ENCODE data around the gene CEP55. TPM values are rescaled to one million over a fixed set of nuclear protein-coding genes. Genes with fewer than 3 reads are reported as not detected.
A peak's percentile ranks its signal among the peaks of the same experiment; 100 is the strongest.

The CEP55 gene
- total RNA-seq, 4 donors from 2014 or later, result 1.1 to 13.1 (median 4.3) TPM; not detected in 1

DNA sequence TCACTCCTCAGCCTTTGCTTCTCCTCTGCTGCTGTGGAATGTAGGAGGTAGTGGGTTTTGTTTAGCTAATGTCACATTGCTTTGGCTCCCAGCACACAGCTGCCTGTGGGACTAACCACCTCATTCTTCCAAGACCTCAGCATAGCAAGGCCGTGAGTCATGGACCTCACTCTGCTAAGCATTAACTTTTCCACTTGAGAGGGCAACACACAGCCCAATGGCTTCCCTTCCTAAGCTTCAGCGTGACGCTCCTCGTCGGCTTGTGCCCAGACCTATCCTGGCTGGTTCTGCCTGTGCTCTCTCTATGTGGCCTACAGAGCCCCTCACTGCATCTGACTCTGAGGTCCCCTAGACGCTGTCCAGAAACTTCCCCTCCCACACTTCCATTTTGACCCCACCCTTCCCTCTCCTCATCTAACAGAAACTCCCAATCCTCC is 37.6 kb upstream of the CEP55 start:
- intact Hi-C loops (cut with DNase I; ENCODE audit: low total_unique reads) (no loop called here), in situ Hi-C loops (cut with MboI; ENCODE audit: low pct_ligation_motif_present in 1 of 4, low pct_unique_long_range_greater_than_20kb in 1 of 4, low sequenced_read_pairs in 3 of 4) (no loop called here)
- Histone ChIP-seq H3K4me1 (peaks cover 16 to 52% (median 31%) of the 10 kb centered on the region in 4 donors), H3K27ac (peak overlapping the region; percentile 86 to 97 (median 94)), H3K4me3 (no peak overlapping the region), H3K9me3 (no peaks in the 10 kb centered on the region), H3K27me3 (no peaks in the 10 kb centered on the region), H3K36me3 (no peaks in the 10 kb centered on the region)
- WGBS, 2 donors (ENCODE audit: low coverage in 1 of 2), result 57 to 69% methylated on average over 1 to 6 of the region's 6 CpGs
- TF ChIP-seq, protein P1, sequence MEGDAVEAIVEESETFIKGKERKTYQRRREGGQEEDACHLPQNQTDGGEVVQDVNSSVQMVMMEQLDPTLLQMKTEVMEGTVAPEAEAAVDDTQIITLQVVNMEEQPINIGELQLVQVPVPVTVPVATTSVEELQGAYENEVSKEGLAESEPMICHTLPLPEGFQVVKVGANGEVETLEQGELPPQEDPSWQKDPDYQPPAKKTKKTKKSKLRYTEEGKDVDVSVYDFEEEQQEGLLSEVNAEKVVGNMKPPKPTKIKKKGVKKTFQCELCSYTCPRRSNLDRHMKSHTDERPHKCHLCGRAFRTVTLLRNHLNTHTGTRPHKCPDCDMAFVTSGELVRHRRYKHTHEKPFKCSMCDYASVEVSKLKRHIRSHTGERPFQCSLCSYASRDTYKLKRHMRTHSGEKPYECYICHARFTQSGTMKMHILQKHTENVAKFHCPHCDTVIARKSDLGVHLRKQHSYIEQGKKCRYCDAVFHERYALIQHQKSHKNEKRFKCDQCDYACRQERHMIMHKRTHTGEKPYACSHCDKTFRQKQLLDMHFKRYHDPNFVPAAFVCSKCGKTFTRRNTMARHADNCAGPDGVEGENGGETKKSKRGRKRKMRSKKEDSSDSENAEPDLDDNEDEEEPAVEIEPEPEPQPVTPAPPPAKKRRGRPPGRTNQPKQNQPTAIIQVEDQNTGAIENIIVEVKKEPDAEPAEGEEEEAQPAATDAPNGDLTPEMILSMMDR (IDR thresholded peaks at IDR 0.05), result no peak
- TF ChIP-seq POLR2AphosphoS5 (IDR thresholded peaks at IDR 0.05), result peak; percentile 74 to 82 (median 75)
- DNase-seq, result peak; percentile 63

DNA sequence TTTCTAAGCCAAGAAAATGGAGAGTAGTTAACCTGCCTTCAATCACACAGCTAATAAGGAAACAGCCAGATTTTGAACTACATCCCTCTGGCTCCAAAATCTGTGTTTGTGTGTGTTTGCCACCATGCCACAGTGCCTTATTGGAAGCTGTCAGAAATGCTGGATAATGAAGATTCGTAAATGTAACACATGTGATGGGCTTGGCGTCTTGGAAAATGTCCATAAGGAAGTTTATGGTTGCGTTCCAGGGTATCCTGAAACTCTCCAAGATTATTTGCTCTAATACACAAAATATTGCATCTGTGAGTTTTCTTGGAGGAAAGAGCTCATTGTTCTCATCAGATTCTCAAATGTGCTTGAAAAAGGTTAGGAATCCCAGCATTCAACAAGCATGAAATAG is 36.9 kb upstream of the CEP55 start:
- DNase-seq, result no peak
- WGBS, 2 donors (ENCODE audit: low coverage in 1 of 2), result 45% methylated on average over 3 of the region's 3 CpGs; no CpG with 5 or more reads in 1 of the 2 donors

DNA sequence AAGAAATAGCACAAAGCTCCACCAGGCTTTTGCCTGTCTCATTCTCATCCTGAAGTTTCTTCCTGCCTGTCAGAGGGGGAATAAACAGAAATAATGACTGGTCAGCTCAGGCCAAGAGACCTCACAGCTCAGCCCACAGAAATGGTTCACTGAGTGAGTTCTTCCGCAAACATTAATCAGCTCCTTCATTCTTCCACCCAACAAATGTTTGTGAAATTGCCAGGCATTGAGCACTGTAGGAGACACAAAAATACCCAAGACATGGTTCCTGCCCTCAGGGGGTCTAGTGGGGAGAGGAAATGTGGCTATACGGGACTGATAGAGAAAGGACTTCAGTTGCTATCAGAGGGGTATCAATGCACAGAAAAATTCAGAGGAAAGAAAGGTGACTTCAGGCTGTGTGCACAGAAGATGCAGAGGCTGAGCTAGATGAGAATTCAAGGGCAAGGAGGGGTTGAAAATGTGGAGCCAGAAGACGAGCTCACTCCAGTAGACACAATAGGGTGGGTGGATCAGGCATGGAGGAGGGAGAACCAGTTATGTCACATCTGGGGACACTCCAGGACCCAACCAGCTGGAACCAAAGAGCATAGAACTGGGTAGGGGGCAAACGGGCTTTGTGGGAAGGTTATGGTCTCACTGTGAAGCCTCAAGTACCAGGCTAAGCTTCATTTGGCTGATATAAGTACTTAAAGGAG is 35.2 kb upstream of the CEP55 start:
- DNase-seq, result no peak
- Histone ChIP-seq H3K4me1 (peaks cover 38 to 76% (median 51%) of the 10 kb centered on the region in 4 donors), H3K36me3 (no peaks in the 10 kb centered on the region), H3K9me3 (no peaks in the 10 kb centered on the region), H3K27me3 (no peaks in the 10 kb centered on the region), H3K27ac (peak overlapping the region; percentile 86 to 97 (median 94)), H3K4me3 (no peak overlapping the region)
- intact Hi-C loops (cut with DNase I; ENCODE audit: low total_unique reads), result no loop called here
- in situ Hi-C loops (cut with MboI; ENCODE audit: low pct_ligation_motif_present in 1 of 4, low pct_unique_long_range_greater_than_20kb in 1 of 4, low sequenced_read_pairs in 3 of 4), result no loop called here
- TF ChIP-seq POLR2A (IDR thresholded peaks at IDR 0.05), result no peak
- TF ChIP-seq, protein P1 (IDR thresholded peaks at IDR 0.05), result no peak
- TF ChIP-seq EP300 (IDR thresholded peaks at IDR 0.05; ENCODE audit: low read depth), result no peak
- TF ChIP-seq POLR2AphosphoS5 (IDR thresholded peaks at IDR 0.05), result no peak
- 57 to 67% methylated on average over 3 to 4 of the region's 4 CpGs for WGBS, 2 donors (ENCODE audit: low coverage in 1 of 2)

More for the DNA sequence above, 36.9 kb upstream of the CEP55 start:
- in situ Hi-C loops (cut with MboI; ENCODE audit: low pct_ligation_motif_present in 1 of 4, low pct_unique_long_range_greater_than_20kb in 1 of 4, low sequenced_read_pairs in 3 of 4) (no loop called here), intact Hi-C loops (cut with DNase I; ENCODE audit: low total_unique reads) (no loop called here)
- Histone ChIP-seq H3K4me1 (peaks cover 22 to 58% (median 37%) of the 10 kb centered on the region in 4 donors), H3K36me3 (no peaks in the 10 kb centered on the region), H3K9me3 (no peaks in the 10 kb centered on the region), H3K27me3 (no peaks in the 10 kb centered on the region), H3K27ac (peak overlapping the region; percentile 86 to 97 (median 94)), H3K4me3 (no peak overlapping the region)
- TF ChIP-seq POLR2A (IDR thresholded peaks at IDR 0.05) (no peak), EP300 (IDR thresholded peaks at IDR 0.05; ENCODE audit: low read depth) (no peak), POLR2AphosphoS5 (IDR thresholded peaks at IDR 0.05) (no peak)
- TF ChIP-seq, protein P1 (IDR thresholded peaks at IDR 0.05), result no peak

DNA sequence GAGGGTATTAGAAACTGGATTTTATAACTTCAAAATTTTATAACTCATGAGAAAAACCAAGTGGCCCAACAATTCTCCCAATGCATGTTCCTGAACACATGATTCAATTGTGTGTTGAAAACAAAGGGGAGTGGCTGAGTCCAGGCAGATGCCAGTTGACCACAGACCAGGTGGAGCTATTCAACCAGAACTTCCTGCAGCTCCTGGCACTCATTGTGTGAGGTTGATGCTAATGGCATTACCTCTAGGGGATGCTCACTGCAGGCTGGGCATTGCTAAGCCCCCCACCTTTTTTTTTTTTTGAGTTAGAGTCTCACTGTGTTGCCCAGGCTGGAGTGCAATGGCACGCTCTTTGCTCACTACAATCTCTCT is 34.6 kb upstream of the CEP55 start:
- intact Hi-C loops (cut with DNase I; ENCODE audit: low total_unique reads) (no loop called here), in situ Hi-C loops (cut with MboI; ENCODE audit: low pct_ligation_motif_present in 1 of 4, low pct_unique_long_range_greater_than_20kb in 1 of 4, low sequenced_read_pairs in 3 of 4) (no loop called here)
- no peaks in the 10 kb centered on the region for H3K36me3 ChIP-seq
- no peaks in the 10 kb centered on the region for H3K27me3 ChIP-seq
- H3K4me3 ChIP-seq, result no peak overlapping the region
- peak overlapping the region; percentile 86 to 97 (median 94) for H3K27ac ChIP-seq
- H3K4me1 ChIP-seq, result peaks cover 43 to 82% (median 56%) of the 10 kb centered on the region in 4 donors
- H3K9me3 ChIP-seq, result no peaks in the 10 kb centered on the region
- 86% methylated on average over 1 of the region's 1 CpG; no CpG with 5 or more reads in 1 of the 2 donors for WGBS, 2 donors (ENCODE audit: low coverage in 1 of 2)
- no peak for DNase-seq
- no peak for TF ChIP-seq POLR2AphosphoS5 (IDR thresholded peaks at IDR 0.05)
- TF ChIP-seq EP300 (IDR thresholded peaks at IDR 0.05; ENCODE audit: low read depth), result no peak

Data from transverse colon (tissue), 4 donors.